Measurements from ENCODE around the gene KRTAP10-5. TPM values are rescaled to one million over a fixed set of nuclear protein-coding genes. Genes with fewer than 3 reads are reported as not detected.
"Not testable (repeated sequence)": the region's sequence is repeated elsewhere in the genome, so short reads cannot be mapped to it uniquely, and the experiment has no call there.

KRTAP10-5 gene
- total and polyA plus RNA-seq, 5 donors = not detected

GRCh38 chr21:44598061-44598460 lies 17.7 kb upstream of the KRTAP10-5 start:
- no peaks in the 10 kb centered on the region for H3K27me3 ChIP-seq (ENCODE audit: control insufficient read depth, insufficient read depth)

GRCh38 chr21:44596068-44596725 lies 15.8 kb upstream of the KRTAP10-5 start:
- ATAC-seq (no peak), DNase-seq (no peak)
- 79% methylated on average over 9 of the region's 9 CpGs for WGBS
- H3K9me3 ChIP-seq (ENCODE audit: control insufficient read depth, low read length) = no peaks in the 10 kb centered on the region
- no peak overlapping the region for H3K27ac ChIP-seq (ENCODE audit: low read length)
- intact Hi-C loops (cut with DNase I) = no loop called here
- no peak overlapping the region for H3K4me3 ChIP-seq (ENCODE audit: low read length)
- H3K4me1 ChIP-seq (ENCODE audit: control insufficient read depth, insufficient read depth, low read length) = no peaks in the 10 kb centered on the region
- no peaks in the 10 kb centered on the region for H3K27me3 ChIP-seq (ENCODE audit: control insufficient read depth, insufficient read depth)

More at GRCh38 chr21:44598061-44598460, 17.7 kb upstream of the KRTAP10-5 start:
- 62% methylated on average over 11 of the region's 11 CpGs for WGBS
- intact Hi-C loops (cut with DNase I) = no loop called here
- H3K9me3 ChIP-seq (ENCODE audit: control insufficient read depth, low read length) = no peaks in the 10 kb centered on the region
- no peaks in the 10 kb centered on the region for H3K4me1 ChIP-seq (ENCODE audit: control insufficient read depth, insufficient read depth, low read length)
- DNase-seq = no peak
- no peak overlapping the region for H3K27ac ChIP-seq (ENCODE audit: low read length)
- no peak overlapping the region for H3K4me3 ChIP-seq (ENCODE audit: low read length)
- no peak for ATAC-seq

GRCh38 chr21:44595524-44595923 lies 15.1 kb upstream of the KRTAP10-5 start:
- Histone ChIP-seq H3K27ac (ENCODE audit: low read length) (no peak overlapping the region), H3K4me1 (ENCODE audit: control insufficient read depth, insufficient read depth, low read length) (no peaks in the 10 kb centered on the region), H3K27me3 (ENCODE audit: control insufficient read depth, insufficient read depth) (no peaks in the 10 kb centered on the region), H3K4me3 (ENCODE audit: low read length) (no peak overlapping the region), H3K9me3 (ENCODE audit: control insufficient read depth, low read length) (no peaks in the 10 kb centered on the region)
- DNase-seq (no peak), ATAC-seq (no peak)
- intact Hi-C loops (cut with DNase I) = no loop called here
- WGBS = 79% methylated on average over 6 of the region's 6 CpGs

GRCh38 chr21:44594406-44594916 lies 14.1 kb upstream of the KRTAP10-5 start:
- H3K4me1 ChIP-seq (ENCODE audit: control insufficient read depth, insufficient read depth, low read length) = no peaks in the 10 kb centered on the region
- no peaks in the 10 kb centered on the region for H3K9me3 ChIP-seq (ENCODE audit: control insufficient read depth, low read length)
- DNase-seq (no peak), ATAC-seq (no peak)
- no peak overlapping the region for H3K27ac ChIP-seq (ENCODE audit: low read length)
- no peak overlapping the region for H3K4me3 ChIP-seq (ENCODE audit: low read length)
- intact Hi-C loops (cut with DNase I) = no loop called here
- WGBS = 76% methylated on average over 12 of the region's 12 CpGs
- H3K27me3 ChIP-seq (ENCODE audit: control insufficient read depth, insufficient read depth) = no peaks in the 10 kb centered on the region

- Histone ChIP-seq H3K9me3 (ENCODE audit: control insufficient read depth, low read length) (no peaks in the 10 kb centered on the region), H3K4me3 (ENCODE audit: low read length) (no peak overlapping the region), H3K4me1 (ENCODE audit: control insufficient read depth, insufficient read depth, low read length) (no peaks in the 10 kb centered on the region), H3K27ac (ENCODE audit: low read length) (no peak overlapping the region), H3K27me3 (ENCODE audit: control insufficient read depth, insufficient read depth) (no peaks in the 10 kb centered on the region)
- ATAC-seq = peak in 1 of 2 donors; percentile 39
- intact Hi-C loops (cut with DNase I) = no loop called here
- DNase-seq = peak in 1 of 3 donors; percentile 27
- 39% methylated on average over 20 of the region's 20 CpGs for WGBS
Measured at GRCh38 chr21:44593598-44594405, 13.4 kb upstream of the KRTAP10-5 start.

GRCh38 chr21:44592446-44593311 lies 12.3 kb upstream of the KRTAP10-5 start, which contains the start of gene KRTAP10-6:
Gene KRTAP10-6 (minus strand): TSS chr21:44592505. CDS start chr21:44592484, 21 bp downstream.
- peak; percentile 17 to 26 for ATAC-seq
- no peaks in the 10 kb centered on the region for H3K4me1 ChIP-seq (ENCODE audit: control insufficient read depth, insufficient read depth, low read length)
- peak in 1 of 3 donors; percentile 45 for DNase-seq
- H3K27me3 ChIP-seq (ENCODE audit: control insufficient read depth, insufficient read depth) = no peaks in the 10 kb centered on the region
- intact Hi-C loops (cut with DNase I) = no loop called here
- 71% methylated on average over 33 of the region's 33 CpGs for WGBS
- no peak within 1 kb of the TSS for H3K27ac ChIP-seq (ENCODE audit: low read length)
- no peaks in the 10 kb centered on the region for H3K9me3 ChIP-seq (ENCODE audit: control insufficient read depth, low read length)
- no peak within 1 kb of the TSS for H3K4me3 ChIP-seq (ENCODE audit: low read length)

GRCh38 chr21:44591801-44592130 lies 11.4 kb upstream of the KRTAP10-5 start:
- DNase-seq; H3K27me3 ChIP-seq (ENCODE audit: control insufficient read depth, insufficient read depth); H3K4me1 ChIP-seq (ENCODE audit: control insufficient read depth, insufficient read depth, low read length); H3K4me3 ChIP-seq (ENCODE audit: low read length); H3K27ac ChIP-seq (ENCODE audit: low read length); H3K9me3 ChIP-seq (ENCODE audit: control insufficient read depth, low read length); ATAC-seq; intact Hi-C loops (cut with DNase I): not testable (repeated sequence)
- 51% methylated on average over 4 of the region's 4 CpGs for WGBS

- intact Hi-C loops (cut with DNase I); H3K4me1 ChIP-seq (ENCODE audit: control insufficient read depth, insufficient read depth, low read length); H3K27me3 ChIP-seq (ENCODE audit: control insufficient read depth, insufficient read depth); H3K4me3 ChIP-seq (ENCODE audit: low read length); H3K27ac ChIP-seq (ENCODE audit: low read length); ATAC-seq; H3K9me3 ChIP-seq (ENCODE audit: control insufficient read depth, low read length): not testable (repeated sequence)
- WGBS = 57% methylated on average over 18 of the region's 19 CpGs
- peak in 1 of 3 donors; percentile 35 for DNase-seq
Measured at GRCh38 chr21:44590897-44591800, 10.7 kb upstream of the KRTAP10-5 start.

- no peak overlapping the region for H3K27ac ChIP-seq (ENCODE audit: low read length)
- DNase-seq (no peak), ATAC-seq (peak in 1 of 2 donors; percentile 34)
- no peak overlapping the region for H3K4me3 ChIP-seq (ENCODE audit: low read length)
- H3K27me3 ChIP-seq (ENCODE audit: control insufficient read depth, insufficient read depth) = no peaks in the 10 kb centered on the region
- H3K4me1 ChIP-seq (ENCODE audit: control insufficient read depth, insufficient read depth, low read length) = no peaks in the 10 kb centered on the region
- WGBS = 80% methylated on average over 10 of the region's 10 CpGs
- intact Hi-C loops (cut with DNase I) = no loop called here
- H3K9me3 ChIP-seq (ENCODE audit: control insufficient read depth, low read length) = no peaks in the 10 kb centered on the region
Measured at GRCh38 chr21:44590311-44590721, 9.9 kb upstream of the KRTAP10-5 start.

All from right cardiac atrium (tissue), 5 donors.